D721Med (cell line): Measurements from ENCODE around the gene ATP13A4.
"Not testable (repeated sequence)": the region's sequence is repeated elsewhere in the genome, so short reads cannot be mapped to it uniquely, and the experiment has no call there.

ENCODE experiments used
- DNase-seq: peaks from one replicate; pipeline ENCODE4 v3.0.0; 2011; ENCODE audit warnings: low spot score; ENCODE audit not compliant: insufficient read length
- FAIRE-seq: peaks from 2 replicates; lab custom pipeline; 2011; peaks lifted over from hg19 to GRCh38; lab: Jason Lieb, UNC
- TF ChIP-seq, protein P1 (sequence below): IDR thresholded peaks from 2 replicates; pipeline ENCODE4 v1.5.1; 2012; ENCODE audit warnings: mild to moderate bottlenecking, control low read depth; ENCODE audit not compliant: insufficient read depth; ENCODE audit errors: missing control alignments

Gene ATP13A4

DNA sequence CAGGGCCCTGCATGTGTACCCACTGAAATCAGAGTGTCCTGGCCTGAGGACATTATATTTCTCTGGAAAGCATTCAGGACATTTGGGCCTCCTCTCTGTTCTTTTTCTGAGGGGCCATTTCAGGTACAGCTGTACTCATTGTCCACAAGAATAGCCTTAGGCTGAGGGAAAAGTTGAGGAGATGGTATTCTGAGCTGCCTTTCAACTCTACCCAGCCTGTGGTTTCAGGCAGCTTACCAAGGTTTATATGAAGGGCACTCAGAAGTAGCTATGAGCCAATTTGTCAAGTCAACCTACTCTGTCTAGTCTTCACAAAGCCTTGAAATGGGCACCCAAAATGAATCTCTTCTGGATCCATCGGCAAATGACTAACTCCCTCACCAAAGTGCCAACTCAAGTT, 9.4 kb downstream of the ATP13A4 start:
- TF ChIP-seq, protein P1, sequence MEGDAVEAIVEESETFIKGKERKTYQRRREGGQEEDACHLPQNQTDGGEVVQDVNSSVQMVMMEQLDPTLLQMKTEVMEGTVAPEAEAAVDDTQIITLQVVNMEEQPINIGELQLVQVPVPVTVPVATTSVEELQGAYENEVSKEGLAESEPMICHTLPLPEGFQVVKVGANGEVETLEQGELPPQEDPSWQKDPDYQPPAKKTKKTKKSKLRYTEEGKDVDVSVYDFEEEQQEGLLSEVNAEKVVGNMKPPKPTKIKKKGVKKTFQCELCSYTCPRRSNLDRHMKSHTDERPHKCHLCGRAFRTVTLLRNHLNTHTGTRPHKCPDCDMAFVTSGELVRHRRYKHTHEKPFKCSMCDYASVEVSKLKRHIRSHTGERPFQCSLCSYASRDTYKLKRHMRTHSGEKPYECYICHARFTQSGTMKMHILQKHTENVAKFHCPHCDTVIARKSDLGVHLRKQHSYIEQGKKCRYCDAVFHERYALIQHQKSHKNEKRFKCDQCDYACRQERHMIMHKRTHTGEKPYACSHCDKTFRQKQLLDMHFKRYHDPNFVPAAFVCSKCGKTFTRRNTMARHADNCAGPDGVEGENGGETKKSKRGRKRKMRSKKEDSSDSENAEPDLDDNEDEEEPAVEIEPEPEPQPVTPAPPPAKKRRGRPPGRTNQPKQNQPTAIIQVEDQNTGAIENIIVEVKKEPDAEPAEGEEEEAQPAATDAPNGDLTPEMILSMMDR = no peak
- FAIRE-seq = no peak
- DNase-seq = no peak

DNA sequence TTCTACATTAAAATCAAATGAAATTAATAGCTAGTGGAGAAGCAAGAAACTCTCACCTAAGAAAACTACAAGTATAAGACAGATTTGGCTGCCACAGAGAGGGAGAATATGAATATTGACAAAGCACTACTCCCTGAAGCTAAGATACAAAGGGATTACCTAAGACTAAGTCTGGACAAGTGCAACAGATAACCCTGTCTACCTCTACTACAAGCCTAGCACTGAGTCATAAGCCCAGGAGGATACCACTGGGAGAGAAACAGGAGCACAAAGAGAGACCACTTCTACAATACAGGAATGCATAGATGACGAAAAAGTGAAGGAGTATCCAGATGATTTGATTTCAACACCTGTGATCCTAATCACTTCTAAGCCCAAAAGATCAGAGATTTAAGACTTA, 10.4 kb downstream of the ATP13A4 start:
- FAIRE-seq (peak; percentile 68), DNase-seq (no peak)
- TF ChIP-seq, protein P1 = no peak

DNA sequence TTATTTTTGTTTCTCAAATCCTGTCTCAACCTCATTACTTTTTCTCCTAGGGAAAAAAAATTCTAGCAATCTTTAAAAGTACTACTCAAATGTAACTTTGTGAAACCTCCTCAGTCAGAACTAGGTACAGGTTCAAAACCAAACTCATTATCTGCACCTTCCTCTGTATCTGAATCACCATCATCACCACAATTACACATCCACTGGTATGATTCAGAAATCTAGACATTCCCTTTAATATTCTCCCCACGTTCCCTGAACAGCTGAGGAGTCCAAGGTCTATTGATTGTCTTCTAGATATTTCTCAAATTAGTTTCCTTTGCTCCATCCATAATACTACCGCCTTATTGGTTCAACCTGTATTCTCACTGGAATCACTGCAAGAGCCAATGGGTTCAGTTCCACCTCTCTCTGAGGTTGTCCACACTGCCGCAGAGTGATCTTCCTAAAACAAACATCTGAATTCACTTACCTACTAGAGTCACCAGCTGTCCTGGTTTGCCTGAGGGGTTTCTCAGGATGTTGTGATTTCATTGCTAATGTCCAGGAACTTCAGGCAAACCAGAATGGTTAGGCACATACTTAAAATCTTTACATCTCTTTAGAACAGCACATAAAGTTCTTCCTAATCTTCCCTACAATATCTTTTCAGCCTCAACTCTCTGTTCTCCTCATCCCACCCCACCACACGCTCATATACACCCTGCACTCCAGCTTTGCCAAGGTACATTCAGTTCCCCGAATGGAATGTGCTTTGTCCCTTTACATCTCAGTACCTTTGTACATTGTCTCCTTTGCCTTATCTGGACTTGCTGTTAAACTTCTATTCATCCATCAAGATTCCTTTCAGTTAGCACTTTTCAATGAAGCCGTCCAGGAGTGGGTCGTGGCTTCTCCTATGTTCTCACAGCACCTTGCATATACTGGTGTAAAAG, 24.2 kb downstream of the ATP13A4 start:
- FAIRE-seq (no peak), DNase-seq (no peak)
- TF ChIP-seq, protein P1 = no peak

DNA sequence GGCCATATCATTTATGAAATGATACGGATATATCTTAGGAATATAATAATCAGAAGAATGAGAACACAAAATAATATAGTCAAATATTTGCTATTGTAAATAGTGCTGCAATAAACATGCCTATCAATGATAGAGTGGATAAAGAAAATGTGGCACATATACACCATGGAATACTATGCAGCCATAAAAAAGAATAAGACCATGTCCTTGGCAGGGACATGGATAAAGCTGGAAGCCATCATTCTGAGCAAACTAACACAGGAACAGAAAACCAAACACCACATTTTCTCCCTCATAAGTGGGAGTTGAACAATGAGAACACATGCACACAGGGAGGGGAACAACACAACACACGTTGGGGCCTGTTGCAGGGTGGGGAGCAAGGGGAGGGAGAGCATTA, 28.6 kb downstream of the ATP13A4 start:
- FAIRE-seq, DNase-seq: not testable (repeated sequence)

DNA sequence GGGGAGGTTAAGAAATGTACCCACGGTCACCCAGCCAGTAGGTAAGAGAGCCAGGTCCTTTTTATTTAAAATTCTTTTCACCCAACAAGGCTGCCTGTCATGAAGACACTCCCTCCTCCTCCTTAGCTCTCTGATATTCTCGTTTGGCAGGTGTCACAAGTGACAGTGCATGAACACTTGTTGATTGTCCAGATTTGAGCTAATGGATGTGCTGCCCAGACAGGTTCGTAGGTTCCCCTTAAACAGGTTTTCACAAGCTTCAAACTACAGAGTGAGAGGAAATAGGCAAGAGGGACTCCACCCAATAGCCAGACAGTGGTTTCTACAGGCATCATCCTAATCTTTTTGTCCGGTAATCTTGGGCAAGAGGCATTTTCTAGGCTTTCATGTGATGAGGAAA, 32.2 kb downstream of the ATP13A4 start:
- FAIRE-seq (no peak), DNase-seq (no peak)
- TF ChIP-seq, protein P1 = no peak

DNA sequence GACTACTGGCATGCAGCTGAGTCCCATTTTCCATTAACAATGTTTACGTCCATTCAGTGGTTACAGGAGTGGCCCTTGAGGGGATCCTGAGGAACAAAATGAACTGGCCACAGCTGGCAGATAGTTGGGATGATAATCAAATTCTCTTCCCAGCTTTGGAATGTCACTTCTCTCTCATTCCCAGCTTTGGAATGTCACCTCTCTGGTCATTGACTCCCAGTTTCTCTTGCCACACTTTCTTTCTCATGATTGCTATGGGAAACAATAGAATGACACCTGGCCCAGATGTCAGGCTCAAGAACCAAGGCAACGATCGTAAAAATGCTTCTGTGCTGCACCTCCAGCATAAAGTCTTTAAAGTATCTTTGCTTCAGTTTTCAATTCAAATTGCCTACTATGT, 34.0 kb downstream of the ATP13A4 start:
- no peak for FAIRE-seq
- DNase-seq = no peak
- TF ChIP-seq, protein P1 = no peak

DNA sequence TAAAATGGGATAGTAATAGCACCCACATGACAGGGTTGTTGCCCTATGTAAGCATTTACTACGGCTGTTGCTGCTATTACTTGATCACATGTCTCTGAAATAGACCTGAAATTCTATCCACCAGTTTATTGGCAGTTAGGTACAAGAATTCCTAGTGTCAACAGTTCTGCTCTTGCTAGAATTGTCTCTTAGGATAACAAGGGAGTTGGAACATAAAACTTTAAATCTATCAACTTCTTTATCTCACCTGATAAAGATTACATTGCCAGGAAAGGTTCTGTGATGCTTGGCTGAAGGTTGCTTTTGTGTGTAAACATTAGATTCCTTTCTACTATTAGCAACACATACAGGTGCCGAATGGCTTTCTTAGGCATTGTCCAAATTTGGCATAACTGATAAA, 38.7 kb downstream of the ATP13A4 start:
- DNase-seq (no peak), FAIRE-seq (no peak)
- TF ChIP-seq, protein P1 = no peak
